NCI-H2029 (cell line): ENCODE data around the gene SLC22A4.

Experiments used
- DNase-seq: peaks from one replicate; lab custom pipeline; 2025; lab: John Stamatoyannopoulos, UW

The SLC22A4 gene

DNA sequence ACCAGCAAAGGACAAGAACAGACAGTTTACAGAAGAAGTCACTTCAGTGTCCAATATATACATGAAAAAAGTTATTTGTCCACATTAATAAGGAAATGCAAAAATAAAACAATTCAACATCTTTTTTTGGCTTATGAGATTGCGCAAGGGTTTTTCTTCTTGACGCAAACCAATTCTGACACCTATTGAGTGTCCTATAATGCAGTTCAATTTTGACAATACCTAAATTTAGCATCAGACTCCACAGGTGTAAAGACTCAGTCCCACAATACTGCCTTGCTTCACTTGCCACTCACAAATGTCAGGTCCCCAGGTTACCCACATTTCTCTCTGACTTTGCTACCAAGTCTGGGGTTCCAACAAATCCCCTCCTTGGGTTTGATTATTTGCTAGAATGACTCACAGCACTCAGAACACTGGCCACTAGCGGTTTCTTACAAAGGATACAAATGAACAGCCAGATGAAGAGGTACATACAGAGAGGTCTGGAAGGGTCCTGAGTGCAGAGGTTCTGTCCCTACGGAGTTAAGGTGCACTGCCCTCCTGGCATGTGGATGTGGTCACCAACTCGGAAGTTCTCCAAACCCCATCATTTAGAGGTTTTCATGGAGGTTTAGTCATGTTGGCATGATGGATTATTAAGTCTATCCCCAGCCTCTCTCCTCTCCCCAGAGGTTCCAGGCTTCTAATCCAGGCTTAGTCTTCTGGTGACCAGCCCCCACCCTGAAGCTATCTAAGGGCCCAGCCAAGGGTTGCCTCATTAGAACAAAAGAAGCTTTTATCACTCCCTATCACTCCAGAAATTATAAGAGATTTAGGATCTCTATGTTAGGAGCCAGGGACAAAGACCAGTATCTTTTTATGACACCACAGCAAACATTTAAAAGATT is 48.3 kb downstream of the SLC22A4 start:
- no peak for DNase-seq

- no peak for DNase-seq
Observed at GRCh38 chr5:132344775-132345514, 50.8 kb downstream of the SLC22A4 start.

DNA sequence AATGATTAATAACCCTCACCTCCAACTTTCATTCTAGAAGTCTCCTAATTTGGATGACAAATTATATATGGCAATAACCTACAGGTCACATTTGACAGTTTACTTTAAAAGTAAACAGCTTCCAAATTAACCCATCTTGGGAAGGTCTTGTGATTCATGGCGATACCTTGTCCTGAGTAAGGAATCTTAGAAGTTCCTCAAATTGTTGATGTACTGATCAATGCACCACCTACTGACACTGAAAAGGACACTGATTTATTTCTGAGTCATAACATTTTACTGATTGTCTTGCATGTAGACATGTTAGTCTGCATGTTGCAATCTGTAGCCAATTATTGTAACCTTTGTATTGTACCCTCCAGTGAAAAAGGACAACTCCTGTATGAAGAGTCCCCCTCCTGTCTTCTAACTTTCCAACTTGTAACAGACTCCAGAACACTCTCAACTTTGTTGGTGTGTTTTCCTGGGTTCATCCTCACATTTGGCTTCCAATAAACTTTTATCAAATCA is 59.3 kb downstream of the SLC22A4 start:
- DNase-seq, result no peak

DNA sequence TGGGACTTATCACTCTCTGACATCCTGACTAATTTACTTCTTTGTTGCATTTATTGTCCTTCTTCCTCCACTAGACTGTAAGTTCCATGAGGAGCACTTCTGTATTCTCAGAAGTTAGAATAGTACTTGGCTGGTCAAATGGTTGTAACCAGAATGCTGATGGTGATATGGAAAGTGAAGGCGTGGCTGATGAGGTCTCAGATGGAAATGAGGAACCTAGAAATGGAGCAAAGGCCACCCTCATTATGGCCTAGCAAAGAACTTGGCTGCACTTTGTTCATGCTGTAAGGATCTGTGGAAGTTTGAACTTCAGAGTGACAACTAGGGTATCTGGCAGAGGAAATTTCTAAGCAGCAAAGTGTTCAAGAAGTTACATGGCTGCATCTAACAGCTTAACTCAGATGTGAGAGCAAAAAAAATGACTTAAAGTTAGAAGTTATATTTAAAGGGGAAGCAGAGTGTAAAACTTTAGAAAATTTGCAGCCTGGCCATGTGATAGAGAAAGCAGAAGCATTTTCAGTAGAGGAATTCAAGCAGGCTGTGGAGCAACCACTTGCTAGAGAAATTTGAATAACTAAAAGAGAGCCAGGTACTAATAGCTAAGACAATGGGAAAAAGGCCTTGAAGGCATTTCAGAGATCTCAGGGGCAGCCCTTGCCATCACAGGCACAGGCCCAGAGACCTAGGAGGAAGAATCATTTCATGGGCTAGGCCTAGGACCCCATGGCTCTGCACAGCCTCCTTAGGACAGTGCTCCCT is 60.4 kb downstream of the SLC22A4 start:
- no peak for DNase-seq

- no peak for DNase-seq
Observed at GRCh38 chr5:132355140-132355765, 61.1 kb downstream of the SLC22A4 start.

DNA sequence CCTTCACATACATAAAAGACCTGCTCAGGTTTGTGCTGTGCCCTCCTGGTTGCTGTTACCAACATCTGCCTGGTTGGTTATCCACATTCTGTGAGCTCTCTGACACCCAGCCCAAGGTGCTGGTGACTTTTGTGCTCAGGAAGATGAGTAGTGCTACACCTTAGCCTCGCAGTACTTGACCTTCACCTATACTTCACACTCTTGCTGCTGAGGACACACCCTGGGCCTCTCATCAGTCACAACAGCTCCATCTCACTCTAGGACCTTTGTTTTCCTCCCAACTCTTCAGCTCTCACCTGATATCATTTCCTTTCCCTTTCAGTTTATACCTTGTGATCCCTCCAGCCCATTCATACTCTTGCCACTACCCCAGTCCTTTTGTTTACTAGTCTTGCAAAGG is 64.6 kb downstream of the SLC22A4 start:
- no peak for DNase-seq

DNA sequence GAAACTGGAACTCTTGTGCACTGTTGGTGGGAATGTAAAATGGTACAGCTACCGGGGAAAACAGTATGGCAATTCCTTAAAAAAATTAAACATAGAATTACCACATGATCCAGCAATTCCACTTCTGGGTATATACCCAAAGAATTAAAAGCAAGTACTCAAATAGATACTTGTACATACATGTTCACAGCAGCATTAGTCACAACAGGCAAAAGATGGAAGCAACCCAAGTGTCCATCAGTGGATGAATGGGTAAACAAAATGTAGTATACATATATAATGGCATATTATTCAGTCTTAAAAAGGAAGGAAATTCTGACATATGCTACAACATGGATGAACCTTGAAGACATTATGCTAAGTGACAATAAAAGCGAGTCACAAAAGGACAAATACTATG is 67.9 kb downstream of the SLC22A4 start:
- no peak for DNase-seq

- DNase-seq, result peak; percentile 7
Observed at GRCh38 chr5:132363431-132364112, 69.4 kb downstream of the SLC22A4 start.

GRCh38 chr5:132364319-132364718 is 70.1 kb downstream of the SLC22A4 start:
- DNase-seq, result no peak

DNA sequence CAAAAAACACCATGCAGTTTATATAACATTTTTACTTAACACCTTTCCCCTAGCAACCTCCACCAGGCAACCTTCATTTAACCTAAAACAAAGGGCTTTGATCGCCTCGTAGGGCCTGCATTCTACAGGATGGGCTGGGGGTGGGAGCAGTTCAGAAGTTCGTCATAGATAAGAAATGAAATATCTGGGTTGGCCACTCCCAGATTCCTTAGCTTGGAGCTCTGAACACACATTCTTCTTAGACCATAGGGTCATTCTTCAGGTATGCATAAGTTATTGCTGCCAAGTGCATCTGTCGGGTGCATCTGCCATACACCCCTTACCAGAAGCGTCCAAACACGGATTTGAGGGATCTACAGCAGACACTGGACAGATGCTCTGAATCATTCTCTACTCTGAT is 71.0 kb downstream of the SLC22A4 start:
- no peak for DNase-seq

GRCh38 chr5:132368186-132368585 is 74.0 kb downstream of the SLC22A4 start:
- DNase-seq, result no peak

DNA sequence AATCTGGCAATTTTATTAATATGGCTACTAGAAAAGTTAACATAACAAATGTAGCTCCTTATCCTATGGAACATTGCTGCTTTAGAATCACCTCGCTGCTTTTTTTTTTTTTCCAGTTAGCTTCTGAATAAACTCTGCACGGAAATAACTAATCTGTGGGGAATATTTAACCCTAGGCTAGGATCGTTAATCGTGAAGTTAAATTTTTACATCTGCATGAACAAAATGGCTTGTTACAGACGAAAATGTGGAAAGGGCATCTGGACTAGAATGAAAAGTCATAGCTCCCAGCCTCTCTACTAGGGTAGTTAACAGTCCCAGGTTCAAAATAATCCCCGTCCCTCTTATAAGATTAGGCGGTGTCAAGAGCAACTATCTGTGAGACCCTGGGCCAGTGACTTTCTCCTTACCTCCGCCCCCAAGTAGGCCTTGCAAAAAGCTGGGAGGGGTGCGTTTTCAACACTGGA is 74.8 kb downstream of the SLC22A4 start:
- DNase-seq, result no peak

DNA sequence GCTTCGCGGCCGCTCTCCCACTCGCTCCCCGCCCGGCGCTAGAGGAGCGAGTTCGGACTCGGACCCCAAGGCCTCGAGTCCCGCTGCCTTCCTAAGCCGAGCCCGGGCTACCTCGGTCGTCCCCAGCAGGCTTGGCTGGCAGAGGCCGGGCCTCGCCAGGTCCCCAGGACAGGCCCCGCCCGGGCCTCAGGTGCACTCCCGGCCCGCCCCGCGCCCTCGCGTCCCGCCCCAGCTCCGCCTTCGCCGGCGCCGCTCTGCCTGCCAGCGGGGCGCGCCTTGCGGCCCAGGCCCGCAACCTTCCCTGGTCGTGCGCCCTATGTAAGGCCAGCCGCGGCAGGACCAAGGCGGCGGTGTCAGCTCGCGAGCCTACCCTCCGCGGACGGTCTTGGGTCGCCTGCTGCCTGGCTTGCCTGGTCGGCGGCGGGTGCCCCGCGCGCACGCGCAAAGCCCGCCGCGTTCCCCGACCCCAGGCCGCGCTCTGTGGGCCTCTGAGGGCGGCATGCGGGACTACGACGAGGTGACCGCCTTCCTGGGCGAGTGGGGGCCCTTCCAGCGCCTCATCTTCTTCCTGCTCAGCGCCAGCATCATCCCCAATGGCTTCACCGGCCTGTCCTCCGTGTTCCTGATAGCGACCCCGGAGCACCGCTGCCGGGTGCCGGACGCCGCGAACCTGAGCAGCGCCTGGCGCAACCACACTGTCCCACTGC is 75.4 kb downstream of the SLC22A4 start, which contains the start of gene SLC22A5:
TSS of gene SLC22A5 (plus strand) at position 237 of the 707 bp plus-strand sequence. CDS start at position 500, 263 bp downstream.
- DNase-seq, result peak; percentile 49

GRCh38 chr5:132370181-132370970 is 76.2 kb downstream of the SLC22A4 start:
- no peak for DNase-seq

GRCh38 chr5:132370971-132371602 is 76.9 kb downstream of the SLC22A4 start:
- no peak for DNase-seq

- DNase-seq, result no peak
Observed at GRCh38 chr5:132371603-132371994, 77.4 kb downstream of the SLC22A4 start.

- DNase-seq, result no peak
Observed at GRCh38 chr5:132372127-132372526, 77.9 kb downstream of the SLC22A4 start.

DNA sequence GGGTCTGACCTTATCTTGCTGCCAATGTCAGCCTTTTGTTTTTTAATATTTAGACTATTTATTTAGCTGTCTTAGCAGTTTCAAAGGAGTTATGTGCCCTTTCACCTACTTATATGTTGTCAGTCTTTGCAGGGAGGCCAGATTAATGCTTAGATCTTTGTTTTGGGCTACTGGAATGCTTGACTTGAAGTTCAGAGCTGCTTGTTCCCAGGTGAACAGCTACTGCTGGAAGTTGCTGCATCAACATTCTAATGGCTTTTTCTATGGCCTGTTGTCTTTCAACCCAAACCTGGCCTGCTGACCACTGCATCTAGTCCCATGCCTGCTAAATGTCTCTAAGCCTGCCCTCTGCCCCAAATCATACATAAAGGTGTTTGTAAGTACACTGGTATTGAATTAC is 78.3 kb downstream of the SLC22A4 start:
- no peak for DNase-seq

DNA sequence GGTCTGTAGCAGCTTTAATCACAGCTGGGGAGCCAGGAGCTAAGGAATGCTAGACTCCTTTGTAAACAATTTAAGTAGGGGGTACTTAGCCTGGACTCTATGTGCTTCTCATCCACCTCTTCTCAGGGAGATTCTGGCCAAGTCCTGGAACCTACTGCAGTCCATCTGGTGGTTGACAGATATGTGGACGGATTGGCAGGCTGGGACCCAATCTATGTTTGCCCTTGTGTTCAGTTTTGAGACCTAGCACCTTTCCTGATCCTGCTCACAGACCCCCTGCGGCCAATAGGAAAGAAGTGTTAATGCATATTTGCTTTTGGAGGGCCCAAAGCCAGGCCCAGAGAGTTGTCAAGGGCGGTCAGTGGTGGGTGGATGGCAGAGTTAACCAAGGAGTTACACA is 81.8 kb downstream of the SLC22A4 start:
- no peak for DNase-seq
